Aorta (tissue), 4 donors: Measurements from ENCODE around the gene PFAS. TPM values are rescaled to one million over a fixed set of nuclear protein-coding genes. Genes with fewer than 3 reads are reported as not detected.

Source experiments
- polyA plus RNA-seq, 2 donors: library from polyadenylated mRNA; stranded (reverse); fragments of 200-250 nt; gene quantifications; one replicate each; pipeline ENCODE4 v1.2.3, GENCODE V29; 2013
- total RNA-seq, 2 donors: library from RNA; stranded (reverse); fragmentation: NEBNext Ultra II Directional; extraction: Animal tissue kit (Norgen Biotek cat#: 25700); gene quantifications; one replicate each; pipeline ENCODE4 v1.2.1, GENCODE V29; 2021
- donor health status: healthy with polysubstance abuse.
- donor health status: Bipolar disorder and iron deficiency.
- donor health status: DM: no; HTN: no; CAD: no.
- donor health status: DM: yes; HTN: yes; CAD: no.

PFAS gene
- total and polyA plus RNA-seq, 4 donors, result 1.4 to 25.4 (median 14.8) TPM

Other genes starting within 250 kb of the PFAS start
- not detected for gene GUCY2D, start 246.7 kb upstream of the PFAS start, total RNA-seq
- gene GUCY2D, start 246.7 kb upstream of the PFAS start, polyA plus RNA-seq, result not detected
- 1 to 10 TPM in 1 of 2 donors, under 1 TPM in 1; 0.15 to 1.0 TPM for gene ALOX15B, start 210.2 kb upstream of the PFAS start, total RNA-seq
- gene ALOX15B, start 210.2 kb upstream of the PFAS start, polyA plus RNA-seq, result 1 to 10 TPM in 1 of 2 donors, under 1 TPM in 1; 0.26 to 2.0 TPM
- gene ALOX12B, start 161.6 kb upstream of the PFAS start, total RNA-seq, result not detected
- gene ALOX12B, start 161.6 kb upstream of the PFAS start, polyA plus RNA-seq, result under 1 TPM in 1 of 2 donors, not detected in 1; 0.25 TPM
- not detected for gene ALOXE3, start 130.8 kb upstream of the PFAS start, total RNA-seq
- not detected for gene ALOXE3, start 130.8 kb upstream of the PFAS start, polyA plus RNA-seq
- under 1 TPM; 0.19 to 0.30 TPM for gene HES7, start 125.2 kb upstream of the PFAS start, total RNA-seq
- gene HES7, start 125.2 kb upstream of the PFAS start, polyA plus RNA-seq, result 1 to 10 TPM in 1 of 2 donors, not detected in 1; 1.6 TPM
- gene PER1, start 96.9 kb upstream of the PFAS start, total RNA-seq, result 100 to 1,000 TPM; 100 to 297 TPM
- 100 to 1,000 TPM in 1 of 2 donors, 10 to 100 TPM in 1; 34.3 to 246 TPM for gene PER1, start 96.9 kb upstream of the PFAS start, polyA plus RNA-seq
- 10 to 100 TPM; 73.4 to 80.8 TPM for gene VAMP2, start 86.3 kb upstream of the PFAS start, total RNA-seq
- 100 to 1,000 TPM in 1 of 2 donors, 10 to 100 TPM in 1; 59.7 to 105 TPM for gene VAMP2, start 86.3 kb upstream of the PFAS start, polyA plus RNA-seq
- 10 to 100 TPM in 1 of 2 donors, 1 to 10 TPM in 1; 8.9 to 12.3 TPM for gene TMEM107, start 72.9 kb upstream of the PFAS start, total RNA-seq
- gene TMEM107, start 72.9 kb upstream of the PFAS start, polyA plus RNA-seq, result 10 to 100 TPM in 1 of 2 donors, 1 to 10 TPM in 1; 9.9 to 20.9 TPM
- 1 to 10 TPM; 5.2 to 8.0 TPM for gene BORCS6, start 59.1 kb upstream of the PFAS start, total RNA-seq
- gene BORCS6, start 59.1 kb upstream of the PFAS start, polyA plus RNA-seq, result 1 to 10 TPM; 6.4 to 9.4 TPM
- gene AURKB, start 38.7 kb upstream of the PFAS start, total RNA-seq, result 1 to 10 TPM in 1 of 2 donors, under 1 TPM in 1; 0.81 to 3.1 TPM
- gene AURKB, start 38.7 kb upstream of the PFAS start, polyA plus RNA-seq, result not detected
- 10 to 100 TPM; 43.3 to 59.2 TPM for gene CTC1, start 1.2 kb upstream of the PFAS start, total RNA-seq
- 10 to 100 TPM in 1 of 2 donors, 1 to 10 TPM in 1; 4.6 to 36.4 TPM for gene CTC1, start 1.2 kb upstream of the PFAS start, polyA plus RNA-seq
- gene RANGRF, start 39.4 kb downstream of the PFAS start, total RNA-seq, result 10 to 100 TPM; 20.3 to 21.7 TPM
- 10 to 100 TPM; 28.7 to 53.7 TPM for gene RANGRF, start 39.4 kb downstream of the PFAS start, polyA plus RNA-seq
- 1 to 10 TPM; 3.0 to 4.8 TPM for gene SLC25A35, start 46.1 kb downstream of the PFAS start, total RNA-seq
- 1 to 10 TPM; 1.0 to 6.6 TPM for gene SLC25A35, start 46.1 kb downstream of the PFAS start, polyA plus RNA-seq
- gene ARHGEF15, start 61.0 kb downstream of the PFAS start, total RNA-seq, result 10 to 100 TPM; 18.6 to 36.5 TPM
- 1 to 10 TPM in 1 of 2 donors, under 1 TPM in 1; 0.75 to 2.1 TPM for gene ARHGEF15, start 61.0 kb downstream of the PFAS start, polyA plus RNA-seq
- gene ODF4, start 90.6 kb downstream of the PFAS start, total RNA-seq, result not detected
- gene ODF4, start 90.6 kb downstream of the PFAS start, polyA plus RNA-seq, result not detected
- 1,000 to 10,000 TPM; 1,055 to 1,238 TPM for gene RPL26, start 133.9 kb downstream of the PFAS start, total RNA-seq
- 1,000 to 10,000 TPM; 3,230 to 6,952 TPM for gene RPL26, start 133.9 kb downstream of the PFAS start, polyA plus RNA-seq
- gene RNF222, start 148.5 kb downstream of the PFAS start, total RNA-seq, result not detected
- gene RNF222, start 148.5 kb downstream of the PFAS start, polyA plus RNA-seq, result not detected
- 100 to 1,000 TPM; 110 to 135 TPM for gene NDEL1, start 186.6 kb downstream of the PFAS start, total RNA-seq
- 10 to 100 TPM; 52.3 to 79.3 TPM for gene NDEL1, start 186.6 kb downstream of the PFAS start, polyA plus RNA-seq